Right lobe of liver (tissue), 4 donors: Measurements from ENCODE around the gene SUSD6.

Source experiments
- CTCF ChIP-seq, 4 donors: fragments of 200-600 bp in 3 of 4; fragments of 450-650 bp in 1 of 4; IDR thresholded peaks; one replicate each; pipeline versions ENCODE4 v1.5.1 to v1.8.0; 2016 to 2022; ENCODE audit warnings: antibody characterized with exemption in 4 of 4, mild to moderate bottlenecking in 2 of 4
- POLR2A ChIP-seq: fragments of 450-650 bp; IDR thresholded peaks from one replicate; pipeline ENCODE4 v1.6.1; 2017; ENCODE audit warnings: antibody characterized with exemption, mild to moderate bottlenecking
- donor health status: DM: no; HTN: no; CAD: no.
- donor health status: DM: no; HTN: no; CAD: no.
- donor health status: DM: no; HTN: yes; CAD: no.

GRCh38 chr14:69720912-69721311 lies 109.5 kb downstream of the SUSD6 start:
- TF ChIP-seq POLR2A (no peak), CTCF (IDR thresholded peaks at IDR 0.05) (no peak)
